Lower leg skin (tissue), 3 donors: ENCODE data around the gene EPHA4.

Experiments
- CTCF ChIP-seq, 3 donors: fragments of 450-650 bp; IDR thresholded peaks; one replicate each; pipeline ENCODE4 v1.5.1; 2016; ENCODE audit warnings: antibody characterized with exemption in 3 of 3, mild to moderate bottlenecking in 3 of 3, moderate library complexity in 2 of 3
- POLR2A ChIP-seq, 2 donors: fragments of 450-650 bp; IDR thresholded peaks; one replicate each; pipeline ENCODE4 v1.6.1; 2016 to 2017; ENCODE audit warnings: antibody characterized with exemption in 2 of 2, mild to moderate bottlenecking in 1 of 2, moderate library complexity in 1 of 2

GRCh38 chr2:221570321-221570935, 1.7 kb downstream of the EPHA4 start:
- TF ChIP-seq POLR2A (IDR thresholded peaks at IDR 0.05) (no peak), CTCF (IDR thresholded peaks at IDR 0.05) (no peak)
